Sigmoid colon (tissue), 4 donors: ENCODE results near the gene DCTN3.

Source experiments
- EP300 ChIP-seq, 4 donors: sonication (generic); formaldehyde crosslinking; IDR thresholded peaks; one replicate each; pipeline ENCODE4 v1.6.1; 2017; ENCODE audit warnings: antibody characterized with exemption in 4 of 4
- POLR2A ChIP-seq, 2 donors: fragments of 450-650 bp; IDR thresholded peaks; one replicate each; pipeline ENCODE4 v1.6.1; 2016; ENCODE audit warnings: antibody characterized with exemption in 2 of 2, mild to moderate bottlenecking in 2 of 2, moderate library complexity in 2 of 2
- POLR2AphosphoS5 ChIP-seq, 4 donors: sonication (generic); formaldehyde crosslinking; IDR thresholded peaks; one replicate each; pipeline ENCODE4 v1.6.1; 2017; ENCODE audit warnings: antibody characterized with exemption in 4 of 4
- TF ChIP-seq, protein P1 (sequence below), 4 experiments: fragments of 450-650 bp in 3 of 4; fragments of 200-600 bp in 1 of 4; IDR thresholded peaks; one replicate each; pipeline ENCODE4 v1.5.1; 2016 to 2019; ENCODE audit warnings: antibody characterized with exemption in 4 of 4, mild to moderate bottlenecking in 3 of 4, moderate library complexity in 2 of 4

DNA sequence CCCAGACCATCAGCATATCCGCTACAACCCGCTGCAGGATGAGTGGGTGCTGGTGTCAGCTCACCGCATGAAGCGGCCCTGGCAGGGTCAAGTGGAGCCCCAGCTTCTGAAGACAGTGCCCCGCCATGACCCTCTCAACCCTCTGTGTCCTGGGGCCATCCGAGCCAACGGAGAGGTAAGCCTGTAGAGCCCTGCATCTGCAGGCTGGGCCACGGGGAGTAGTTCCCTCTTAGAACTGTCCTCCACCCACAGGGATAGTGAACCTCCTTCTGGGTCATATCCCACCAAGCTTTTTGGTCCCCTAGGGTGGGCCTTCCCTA, 26.7 kb upstream of the DCTN3 start:
- TF ChIP-seq, protein P1, sequence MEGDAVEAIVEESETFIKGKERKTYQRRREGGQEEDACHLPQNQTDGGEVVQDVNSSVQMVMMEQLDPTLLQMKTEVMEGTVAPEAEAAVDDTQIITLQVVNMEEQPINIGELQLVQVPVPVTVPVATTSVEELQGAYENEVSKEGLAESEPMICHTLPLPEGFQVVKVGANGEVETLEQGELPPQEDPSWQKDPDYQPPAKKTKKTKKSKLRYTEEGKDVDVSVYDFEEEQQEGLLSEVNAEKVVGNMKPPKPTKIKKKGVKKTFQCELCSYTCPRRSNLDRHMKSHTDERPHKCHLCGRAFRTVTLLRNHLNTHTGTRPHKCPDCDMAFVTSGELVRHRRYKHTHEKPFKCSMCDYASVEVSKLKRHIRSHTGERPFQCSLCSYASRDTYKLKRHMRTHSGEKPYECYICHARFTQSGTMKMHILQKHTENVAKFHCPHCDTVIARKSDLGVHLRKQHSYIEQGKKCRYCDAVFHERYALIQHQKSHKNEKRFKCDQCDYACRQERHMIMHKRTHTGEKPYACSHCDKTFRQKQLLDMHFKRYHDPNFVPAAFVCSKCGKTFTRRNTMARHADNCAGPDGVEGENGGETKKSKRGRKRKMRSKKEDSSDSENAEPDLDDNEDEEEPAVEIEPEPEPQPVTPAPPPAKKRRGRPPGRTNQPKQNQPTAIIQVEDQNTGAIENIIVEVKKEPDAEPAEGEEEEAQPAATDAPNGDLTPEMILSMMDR (IDR thresholded peaks at IDR 0.05) = no peak
- no peak for TF ChIP-seq POLR2AphosphoS5 (IDR thresholded peaks at IDR 0.05)
- no peak for TF ChIP-seq EP300 (IDR thresholded peaks at IDR 0.05)
- TF ChIP-seq POLR2A (IDR thresholded peaks at IDR 0.05) = no peak
